Left ventricle myocardium inferior (tissue), 1 donor: Measurements from ENCODE around the gene TXNRD2. TPM values are rescaled to one million over a fixed set of nuclear protein-coding genes. Genes with fewer than 3 reads are reported as not detected.
A peak's percentile ranks its signal among the peaks of the same experiment; 100 is the strongest.

Experiments used
- DNase-seq: peaks from one replicate; pipeline ENCODE4 v3.0.0-alpha.2; 2020
- H3K27ac ChIP-seq: fragments of 200-600 bp; replicated peaks from 2 replicates; pipeline ENCODE4 v1.8.0; 2021
- H3K27me3 ChIP-seq: fragments of 200-600 bp; 2 replicates; pipeline ENCODE4 v1.8.0; 2021; ENCODE audit warnings: low read depth
- H3K36me3 ChIP-seq: fragments of 200-600 bp; 2 replicates; pipeline ENCODE4 v1.8.0; 2021
- H3K4me1 ChIP-seq: fragments of 200-600 bp; 2 replicates; pipeline ENCODE4 v1.8.0; 2021
- H3K4me3 ChIP-seq: fragments of 200-600 bp; 2 replicates; pipeline ENCODE4 v1.8.0; 2021; ENCODE audit warnings: mild to moderate bottlenecking, moderate library complexity
- H3K9me3 ChIP-seq: fragments of 200-600 bp; replicated peaks from 2 replicates; pipeline ENCODE4 v1.8.0; 2021
- intact Hi-C: fragments of 100-400 bp; cut with micrococcal nuclease; formaldehyde crosslinking; loops from one replicate; pipeline ENCODE4 v1.11.0; 2022
- total RNA-seq: library from RNA; stranded (reverse); fragmentation: NEBNext Ultra II Directional; extraction: Animal tissue kit (Norgen Biotek cat#: 25700); gene quantifications from one replicate; pipeline ENCODE4 v1.2.1, GENCODE V29; 2021
- TF ChIP-seq, protein P1 (sequence below): fragments of 200-600 bp; IDR thresholded peaks from 2 replicates; pipeline ENCODE4 v1.8.0; 2021; ENCODE audit warnings: antibody characterized with exemption, mild to moderate bottlenecking, borderline replicate concordance
- donor health status: DM: no; HTN: yes; CAD: no; lungs with severe emphysema.

Gene TXNRD2
- total RNA-seq, 1 donor from 2014 or later = 35.2 TPM

DNA sequence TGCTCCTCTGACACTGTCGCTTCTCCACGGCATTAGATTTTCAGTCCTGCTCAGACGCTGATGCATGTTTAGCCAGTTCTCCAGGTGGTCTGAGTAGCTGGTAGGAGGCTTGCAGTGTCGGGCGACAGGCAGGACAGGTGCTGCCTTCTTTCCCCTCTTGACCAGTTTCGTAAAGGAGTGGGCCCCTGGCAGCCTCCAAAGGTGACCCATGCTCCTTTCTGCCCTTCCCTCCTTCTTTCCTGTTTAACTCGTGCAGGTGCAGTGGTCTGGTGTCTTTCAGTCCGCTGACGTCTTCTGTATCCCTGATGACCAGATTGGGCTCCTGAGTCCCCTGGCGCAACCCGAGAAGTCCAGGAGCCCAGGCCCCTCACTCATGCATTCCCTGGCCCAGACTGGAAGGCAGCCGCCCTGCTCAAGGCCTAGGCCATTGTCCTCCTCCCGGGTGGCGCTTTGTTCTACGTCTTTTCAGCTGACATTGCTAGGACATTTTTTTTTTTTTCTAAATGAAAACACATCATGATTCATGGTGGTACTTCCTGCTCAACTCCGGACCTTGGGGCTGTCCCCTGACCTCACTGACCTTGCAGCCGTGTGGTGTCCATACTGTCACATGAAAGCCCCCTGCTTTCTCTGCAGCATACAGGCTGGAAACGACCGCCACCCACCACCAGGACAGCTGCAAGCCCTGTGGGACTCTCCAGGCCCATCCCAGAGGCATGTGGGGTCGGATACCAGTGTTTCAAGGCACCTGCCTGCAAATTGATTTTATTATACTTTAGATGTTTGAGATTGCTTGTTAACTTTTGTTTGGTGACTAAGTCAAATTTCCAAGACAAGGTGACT lies 25.5 kb upstream of the TXNRD2 start:
- Histone ChIP-seq H3K4me1 (peaks cover 27% of the 10 kb centered on the region), H3K9me3 (no peaks in the 10 kb centered on the region), H3K4me3 (no peak overlapping the region), H3K27ac (no peak overlapping the region), H3K36me3 (peaks cover 75% of the 10 kb centered on the region), H3K27me3 (no peaks in the 10 kb centered on the region)
- intact Hi-C loops = no loop called here
- DNase-seq = no peak
- TF ChIP-seq, protein P1, sequence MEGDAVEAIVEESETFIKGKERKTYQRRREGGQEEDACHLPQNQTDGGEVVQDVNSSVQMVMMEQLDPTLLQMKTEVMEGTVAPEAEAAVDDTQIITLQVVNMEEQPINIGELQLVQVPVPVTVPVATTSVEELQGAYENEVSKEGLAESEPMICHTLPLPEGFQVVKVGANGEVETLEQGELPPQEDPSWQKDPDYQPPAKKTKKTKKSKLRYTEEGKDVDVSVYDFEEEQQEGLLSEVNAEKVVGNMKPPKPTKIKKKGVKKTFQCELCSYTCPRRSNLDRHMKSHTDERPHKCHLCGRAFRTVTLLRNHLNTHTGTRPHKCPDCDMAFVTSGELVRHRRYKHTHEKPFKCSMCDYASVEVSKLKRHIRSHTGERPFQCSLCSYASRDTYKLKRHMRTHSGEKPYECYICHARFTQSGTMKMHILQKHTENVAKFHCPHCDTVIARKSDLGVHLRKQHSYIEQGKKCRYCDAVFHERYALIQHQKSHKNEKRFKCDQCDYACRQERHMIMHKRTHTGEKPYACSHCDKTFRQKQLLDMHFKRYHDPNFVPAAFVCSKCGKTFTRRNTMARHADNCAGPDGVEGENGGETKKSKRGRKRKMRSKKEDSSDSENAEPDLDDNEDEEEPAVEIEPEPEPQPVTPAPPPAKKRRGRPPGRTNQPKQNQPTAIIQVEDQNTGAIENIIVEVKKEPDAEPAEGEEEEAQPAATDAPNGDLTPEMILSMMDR = no peak

DNA sequence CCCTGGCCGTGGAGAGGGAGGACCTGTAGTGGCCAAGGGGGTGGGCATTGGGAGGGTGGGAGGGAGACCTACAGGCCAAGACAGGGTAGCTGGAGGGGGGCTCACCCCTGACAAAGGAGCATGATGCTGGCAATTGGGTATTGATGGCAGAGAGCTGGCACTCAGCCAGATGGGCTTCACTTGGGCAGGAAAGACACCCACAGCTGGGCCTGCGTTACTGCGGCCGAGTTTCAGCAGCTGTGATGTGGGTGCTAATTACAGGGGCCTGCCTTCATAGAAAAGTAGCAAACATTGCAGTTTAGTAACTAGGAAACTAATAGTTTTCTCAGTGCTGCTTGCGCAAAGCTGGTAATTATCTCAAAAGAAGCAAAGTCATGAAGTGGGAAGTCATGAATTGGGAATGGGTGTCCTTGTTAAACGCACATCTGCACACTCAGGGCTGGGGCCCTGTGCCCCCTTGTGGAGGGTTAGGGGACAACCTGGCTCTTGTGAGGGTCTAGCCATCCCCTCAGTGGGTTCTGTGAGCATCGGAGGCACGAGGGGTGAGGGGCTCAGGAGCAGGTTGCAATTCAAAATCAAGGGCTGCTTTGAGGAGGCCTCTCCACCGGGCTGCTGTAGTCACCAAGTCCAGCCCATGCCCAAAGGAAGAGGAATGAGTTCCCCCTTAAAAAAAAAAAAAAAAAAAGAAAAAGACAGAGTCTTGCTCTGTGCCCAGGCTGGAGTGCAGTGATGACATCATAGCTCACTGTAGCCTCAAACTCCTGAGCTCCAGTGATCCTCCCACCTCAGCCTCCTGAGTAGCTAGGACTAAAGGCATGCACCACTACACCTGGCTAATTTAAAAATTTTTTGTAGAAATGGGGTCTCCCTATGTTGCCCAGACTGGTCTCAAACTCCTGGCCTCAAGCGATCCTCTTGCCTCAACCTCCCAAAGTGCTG lies 24.4 kb upstream of the TXNRD2 start:
- H3K4me3 ChIP-seq = no peak overlapping the region
- H3K27me3 ChIP-seq = no peaks in the 10 kb centered on the region
- H3K27ac ChIP-seq = no peak overlapping the region
- intact Hi-C loops = no loop called here
- TF ChIP-seq, protein P1 = peak; percentile 29
- H3K4me1 ChIP-seq = peaks cover 28% of the 10 kb centered on the region
- no peaks in the 10 kb centered on the region for H3K9me3 ChIP-seq
- no peak for DNase-seq
- peaks cover 67% of the 10 kb centered on the region for H3K36me3 ChIP-seq

DNA sequence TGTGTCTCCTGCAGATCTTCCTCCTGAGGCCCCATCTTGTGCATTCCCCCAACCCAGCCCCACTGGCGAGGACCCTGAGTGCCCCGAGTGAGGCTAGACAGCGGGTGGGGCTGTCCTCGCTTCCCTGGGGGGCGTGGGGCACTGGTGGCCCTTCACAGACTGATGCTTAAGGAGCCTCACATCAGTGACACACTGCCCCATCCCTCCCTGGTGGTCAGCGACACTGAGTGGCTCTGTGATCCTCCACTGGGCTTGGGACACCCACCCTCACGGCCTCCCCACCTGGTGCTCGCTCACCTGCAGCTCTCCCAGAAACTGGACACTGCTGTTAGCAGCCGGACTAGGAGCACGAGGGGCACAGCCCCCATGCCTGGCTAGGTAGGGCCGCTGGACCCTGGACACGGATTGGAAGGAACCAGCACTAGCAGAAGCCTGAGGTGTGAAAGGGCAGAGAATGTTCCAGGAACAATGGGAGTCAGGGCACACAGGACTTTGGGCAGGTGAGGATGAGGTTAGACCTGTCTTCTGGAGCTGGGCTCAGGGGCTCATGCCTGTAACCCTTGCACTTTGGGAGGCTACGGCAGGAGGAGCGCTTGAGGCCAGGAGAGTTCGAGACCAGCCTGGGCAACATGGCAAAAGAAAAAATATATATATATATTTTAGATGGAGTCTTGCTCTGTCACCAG lies 23.2 kb upstream of the TXNRD2 start:
- Histone ChIP-seq H3K4me3 (no peak overlapping the region), H3K36me3 (peaks cover 58% of the 10 kb centered on the region), H3K9me3 (no peaks in the 10 kb centered on the region), H3K27me3 (no peaks in the 10 kb centered on the region), H3K27ac (no peak overlapping the region), H3K4me1 (peaks cover 32% of the 10 kb centered on the region)
- intact Hi-C loops = no loop called here
- TF ChIP-seq, protein P1 = no peak
- no peak for DNase-seq

DNA sequence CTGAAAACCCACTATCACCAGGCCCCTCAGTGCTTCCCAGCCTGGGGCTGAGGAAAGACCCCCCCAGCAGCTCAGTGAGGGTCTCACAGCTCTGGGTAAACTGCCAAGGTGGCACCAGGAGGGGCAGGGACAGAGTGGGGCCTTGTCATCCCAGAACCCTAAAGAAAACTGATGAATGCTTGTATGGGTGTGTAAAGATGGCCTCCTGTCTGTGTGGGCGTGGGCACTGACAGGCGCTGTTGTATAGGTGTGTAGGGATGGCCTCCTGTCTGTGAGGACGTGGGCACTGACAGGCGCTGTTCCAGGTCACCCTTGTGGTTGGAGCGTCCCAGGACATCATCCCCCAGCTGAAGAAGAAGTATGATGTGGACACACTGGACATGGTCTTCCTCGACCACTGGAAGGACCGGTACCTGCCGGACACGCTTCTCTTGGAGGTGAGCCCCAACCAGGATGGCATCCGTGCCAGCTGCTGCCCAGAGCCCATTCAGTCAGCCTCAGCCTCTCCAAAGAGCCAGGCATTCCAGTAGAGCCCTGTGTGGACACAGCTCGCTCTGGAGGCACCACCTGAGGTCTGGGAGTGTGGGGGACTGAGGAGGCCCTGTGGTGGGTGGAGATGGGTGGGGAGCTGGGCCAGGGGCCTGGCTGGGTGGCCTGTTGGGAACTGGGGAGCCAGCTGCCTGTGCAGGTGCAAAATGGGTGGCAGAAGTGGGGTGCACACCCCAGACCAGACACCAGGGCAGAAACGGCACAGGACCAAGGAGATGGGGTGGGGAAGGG lies 22.4 kb upstream of the TXNRD2 start:
- DNase-seq = no peak
- H3K4me3 ChIP-seq = no peak overlapping the region

More for the DNA sequence above, 22.4 kb upstream of the TXNRD2 start:
- Histone ChIP-seq H3K27me3 (no peaks in the 10 kb centered on the region), H3K27ac (no peak overlapping the region), H3K4me1 (peaks cover 40% of the 10 kb centered on the region), H3K9me3 (no peaks in the 10 kb centered on the region), H3K36me3 (peaks cover 50% of the 10 kb centered on the region)
- TF ChIP-seq, protein P1 = no peak
- intact Hi-C loops = no loop called here
